Suprapubic skin (tissue), 4 donors: ENCODE data around the gene NPAS2. TPM values are rescaled to one million over a fixed set of nuclear protein-coding genes. Genes with fewer than 3 reads are reported as not detected.

Source experiments
- DNase-seq, 2 donors: peaks; one replicate each; pipeline ENCODE4 v3.0.0-alpha.2; 2019; ENCODE audit warnings: low spot score in 2 of 2
- H3K27ac ChIP-seq: fragments of 200-600 bp; sonication (generic); one replicate; pipeline ENCODE4 v1.5.1; 2019
- H3K27me3 ChIP-seq: fragments of 200-600 bp; sonication (generic); one replicate; pipeline ENCODE4 v1.5.1; 2019
- H3K36me3 ChIP-seq: fragments of 200-600 bp; sonication (generic); one replicate; pipeline ENCODE4 v1.5.1; 2019
- H3K4me1 ChIP-seq: fragments of 200-600 bp; sonication (generic); one replicate; pipeline ENCODE4 v1.5.1; 2019
- H3K4me3 ChIP-seq: fragments of 200-600 bp; sonication (generic); one replicate; pipeline ENCODE4 v1.5.1; 2019; ENCODE audit warnings: mild to moderate bottlenecking
- H3K9me3 ChIP-seq: fragments of 200-600 bp; sonication (generic); one replicate; pipeline ENCODE4 v1.5.1; 2019
- CTCF ChIP-seq, 2 donors: fragments of 200-600 bp in 1 of 2; fragments of 450-650 bp in 1 of 2; sonication (generic) in 1 of 2; IDR thresholded peaks; one replicate each; pipeline ENCODE4 v1.5.1; 2016 to 2019; ENCODE audit warnings: antibody characterized with exemption in 2 of 2, mild to moderate bottlenecking in 1 of 2, moderate library complexity in 1 of 2
- EP300 ChIP-seq: sonication (generic); formaldehyde crosslinking; IDR thresholded peaks from one replicate; pipeline ENCODE4 v1.6.1; 2017; ENCODE audit warnings: antibody characterized with exemption
- POLR2A ChIP-seq, 2 donors: fragments of 450-650 bp; IDR thresholded peaks; one replicate each; pipeline ENCODE4 v1.6.1; 2017; ENCODE audit warnings: antibody characterized with exemption in 2 of 2, mild to moderate bottlenecking in 2 of 2, moderate library complexity in 2 of 2
- POLR2AphosphoS5 ChIP-seq, 3 donors: sonication (generic); formaldehyde crosslinking; IDR thresholded peaks; one replicate each; pipeline ENCODE4 v1.6.1; 2017; ENCODE audit warnings: antibody characterized with exemption in 3 of 3
- WGBS: methylation state at CpG from one replicate; pipeline ENCODE4 v1.1.5; 2018; 5-methylcytosine and 5-hydroxymethylcytosine counted together
- total RNA-seq, 4 donors: library from RNA; depleted of rRNA; stranded (reverse); fragments of >200 nt; gene quantifications; one replicate each; pipeline ENCODE4 v1.1.0, GENCODE V29; 2016

NPAS2 gene
- total RNA-seq, 4 donors from 2014 or later = 46.5 to 90.1 (median 62.9) TPM

GRCh38 chr2:100903534-100904258 lies 83.8 kb downstream of the NPAS2 start:
- Histone ChIP-seq H3K27ac (no peak overlapping the region), H3K4me1 (peaks cover 9% of the 10 kb centered on the region), H3K4me3 (no peak overlapping the region), H3K36me3 (peaks cover 3% of the 10 kb centered on the region), H3K27me3 (no peaks in the 10 kb centered on the region), H3K9me3 (no peaks in the 10 kb centered on the region)
- no peak for DNase-seq
- 86% methylated on average over 16 of the region's 17 CpGs for WGBS
- no peak for TF ChIP-seq POLR2AphosphoS5 (IDR thresholded peaks at IDR 0.05)
- TF ChIP-seq EP300 = no peak
- no peak for TF ChIP-seq POLR2A (IDR thresholded peaks at IDR 0.05)
- no peak for TF ChIP-seq CTCF (IDR thresholded peaks at IDR 0.05)

- Histone ChIP-seq H3K4me1 (peaks cover 9% of the 10 kb centered on the region), H3K36me3 (peaks cover 3% of the 10 kb centered on the region), H3K27ac (no peak overlapping the region), H3K27me3 (no peaks in the 10 kb centered on the region), H3K9me3 (no peaks in the 10 kb centered on the region), H3K4me3 (no peak overlapping the region)
- no peak for DNase-seq
- TF ChIP-seq POLR2A (IDR thresholded peaks at IDR 0.05) (no peak), POLR2AphosphoS5 (IDR thresholded peaks at IDR 0.05) (no peak), EP300 (no peak), CTCF (IDR thresholded peaks at IDR 0.05) (no peak)
- WGBS = 90% methylated on average over 9 of the region's 9 CpGs
Observed at GRCh38 chr2:100905132-100905805, 85.3 kb downstream of the NPAS2 start.

GRCh38 chr2:100906131-100906530 lies 86.2 kb downstream of the NPAS2 start:
- no peaks in the 10 kb centered on the region for H3K9me3 ChIP-seq
- H3K4me1 ChIP-seq = peaks cover 9% of the 10 kb centered on the region
- no peak for TF ChIP-seq CTCF (IDR thresholded peaks at IDR 0.05)
- 77% methylated on average over 1 of the region's 1 CpG for WGBS
- no peak overlapping the region for H3K4me3 ChIP-seq
- H3K27ac ChIP-seq = no peak overlapping the region
- no peaks in the 10 kb centered on the region for H3K27me3 ChIP-seq
- H3K36me3 ChIP-seq = peaks cover 3% of the 10 kb centered on the region
- no peak for DNase-seq

- H3K36me3 ChIP-seq = peaks cover 3% of the 10 kb centered on the region
- no peak for DNase-seq
- no peak overlapping the region for H3K4me3 ChIP-seq
- H3K27ac ChIP-seq = no peak overlapping the region
- TF ChIP-seq CTCF (IDR thresholded peaks at IDR 0.05) (no peak), POLR2AphosphoS5 (IDR thresholded peaks at IDR 0.05) (no peak), POLR2A (IDR thresholded peaks at IDR 0.05) (no peak), EP300 (no peak)
- peaks cover 9% of the 10 kb centered on the region for H3K4me1 ChIP-seq
- H3K27me3 ChIP-seq = no peaks in the 10 kb centered on the region
- 92% methylated on average over 5 of the region's 5 CpGs for WGBS
- no peaks in the 10 kb centered on the region for H3K9me3 ChIP-seq
Observed at GRCh38 chr2:100906679-100907078, 86.7 kb downstream of the NPAS2 start.

- 61% methylated on average over 5 of the region's 5 CpGs for WGBS
- no peak overlapping the region for H3K4me3 ChIP-seq
- H3K4me1 ChIP-seq = peaks cover 9% of the 10 kb centered on the region
- TF ChIP-seq POLR2AphosphoS5 (IDR thresholded peaks at IDR 0.05) (no peak), CTCF (IDR thresholded peaks at IDR 0.05) (no peak), EP300 (no peak), POLR2A (IDR thresholded peaks at IDR 0.05) (no peak)
- H3K36me3 ChIP-seq = peaks cover 3% of the 10 kb centered on the region
- H3K27me3 ChIP-seq = no peaks in the 10 kb centered on the region
- H3K27ac ChIP-seq = no peak overlapping the region
- no peaks in the 10 kb centered on the region for H3K9me3 ChIP-seq
- no peak for DNase-seq
Observed at GRCh38 chr2:100907832-100908231, 87.9 kb downstream of the NPAS2 start.
